GM12873 (cell line): Measurements from ENCODE around the gene HTR5A.

ENCODE experiments used
- TF ChIP-seq, protein P1 (sequence below): IDR thresholded peaks from 2 replicates; pipeline ENCODE4 v1.5.1; 2012; ENCODE audit warnings: low read depth, mild to moderate bottlenecking, moderate library complexity, low read length, control low read depth; ENCODE audit not compliant: insufficient read depth; ENCODE audit errors: missing control alignments

HTR5A gene

DNA sequence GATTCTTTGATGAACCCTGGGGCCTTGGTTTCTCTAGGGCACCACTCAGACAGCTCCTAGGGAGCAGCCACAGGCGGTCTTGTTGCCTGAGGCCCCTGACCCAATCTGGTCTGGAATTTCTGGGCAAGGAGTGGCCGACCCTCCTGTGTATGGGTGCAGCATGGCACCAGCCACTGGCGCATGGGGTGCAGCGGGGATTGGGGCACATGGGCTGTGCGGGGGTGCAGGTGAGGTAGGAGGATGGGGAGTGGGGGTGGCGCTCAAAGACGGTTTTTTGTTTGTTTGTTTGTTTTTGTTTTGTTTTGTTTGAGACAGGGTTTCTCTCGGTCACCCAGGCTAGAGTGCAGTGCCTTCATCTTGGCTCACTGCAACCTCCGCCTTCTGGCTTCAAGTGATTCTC is 62.3 kb downstream of the HTR5A start:
- TF ChIP-seq, protein P1, sequence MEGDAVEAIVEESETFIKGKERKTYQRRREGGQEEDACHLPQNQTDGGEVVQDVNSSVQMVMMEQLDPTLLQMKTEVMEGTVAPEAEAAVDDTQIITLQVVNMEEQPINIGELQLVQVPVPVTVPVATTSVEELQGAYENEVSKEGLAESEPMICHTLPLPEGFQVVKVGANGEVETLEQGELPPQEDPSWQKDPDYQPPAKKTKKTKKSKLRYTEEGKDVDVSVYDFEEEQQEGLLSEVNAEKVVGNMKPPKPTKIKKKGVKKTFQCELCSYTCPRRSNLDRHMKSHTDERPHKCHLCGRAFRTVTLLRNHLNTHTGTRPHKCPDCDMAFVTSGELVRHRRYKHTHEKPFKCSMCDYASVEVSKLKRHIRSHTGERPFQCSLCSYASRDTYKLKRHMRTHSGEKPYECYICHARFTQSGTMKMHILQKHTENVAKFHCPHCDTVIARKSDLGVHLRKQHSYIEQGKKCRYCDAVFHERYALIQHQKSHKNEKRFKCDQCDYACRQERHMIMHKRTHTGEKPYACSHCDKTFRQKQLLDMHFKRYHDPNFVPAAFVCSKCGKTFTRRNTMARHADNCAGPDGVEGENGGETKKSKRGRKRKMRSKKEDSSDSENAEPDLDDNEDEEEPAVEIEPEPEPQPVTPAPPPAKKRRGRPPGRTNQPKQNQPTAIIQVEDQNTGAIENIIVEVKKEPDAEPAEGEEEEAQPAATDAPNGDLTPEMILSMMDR = no peak

DNA sequence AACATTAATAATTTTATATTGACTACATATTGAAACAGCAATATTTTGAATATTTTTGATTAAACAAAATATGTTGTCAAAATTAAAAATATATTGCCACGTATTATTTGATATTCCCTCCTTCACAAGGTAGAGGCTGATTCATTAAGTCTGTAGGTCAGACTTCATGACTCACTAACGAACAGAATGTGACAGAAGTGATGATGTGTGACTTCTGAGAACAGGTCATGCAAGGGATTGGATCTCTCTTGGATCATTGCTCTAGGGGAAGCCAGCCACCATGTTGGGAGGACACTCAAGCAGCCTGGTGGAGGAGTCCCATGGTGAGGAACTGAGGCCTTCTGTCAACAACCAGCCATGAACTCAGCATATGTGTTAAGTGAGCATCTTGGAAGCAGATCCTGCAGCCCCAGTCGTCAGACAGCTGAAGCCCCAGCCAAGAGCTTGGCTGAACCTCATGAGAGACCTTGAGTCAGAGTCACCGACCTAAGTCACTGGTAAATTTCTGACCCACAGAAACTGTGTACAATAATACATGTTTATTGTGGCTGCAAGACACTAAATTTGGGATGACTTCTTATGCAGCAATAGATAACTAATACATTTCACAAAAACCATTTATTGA is 66.6 kb downstream of the HTR5A start:
- TF ChIP-seq, protein P1 = no peak
